Spleen (tissue), 7 donors: Measurements from ENCODE around the gene HDAC4.

ENCODE experiments used
- POLR2AphosphoS5 ChIP-seq, 3 donors: sonication (generic); formaldehyde crosslinking; IDR thresholded peaks; one replicate each; pipeline ENCODE4 v1.5.1; 2017; ENCODE audit warnings: antibody characterized with exemption in 3 of 3
- TF ChIP-seq, protein P1 (sequence below), 11 experiments: fragments of 200-600 bp in 7 of 11; fragments of 450-650 bp in 4 of 11; sonication (generic) in 4 of 11; IDR thresholded peaks in 8 of 11; conservative IDR thresholded peaks in 3 of 11; 1 replicate in 7 of 11; 2 replicates in 4 of 11; pipeline versions ENCODE4 v1.4.0 to v1.8.0; 2016 to 2021; ENCODE audit warnings: antibody characterized with exemption in 11 of 11, inconsistent platforms in 4 of 11, mild to moderate bottlenecking in 1 of 11
- donor health status: DM: no; HTN: no; CAD: no; lungs with moderate emphysema.
- donor health status: DM: no; HTN: no; CAD: no.
- donor health status: DM: no; HTN: no; CAD: no.

DNA sequence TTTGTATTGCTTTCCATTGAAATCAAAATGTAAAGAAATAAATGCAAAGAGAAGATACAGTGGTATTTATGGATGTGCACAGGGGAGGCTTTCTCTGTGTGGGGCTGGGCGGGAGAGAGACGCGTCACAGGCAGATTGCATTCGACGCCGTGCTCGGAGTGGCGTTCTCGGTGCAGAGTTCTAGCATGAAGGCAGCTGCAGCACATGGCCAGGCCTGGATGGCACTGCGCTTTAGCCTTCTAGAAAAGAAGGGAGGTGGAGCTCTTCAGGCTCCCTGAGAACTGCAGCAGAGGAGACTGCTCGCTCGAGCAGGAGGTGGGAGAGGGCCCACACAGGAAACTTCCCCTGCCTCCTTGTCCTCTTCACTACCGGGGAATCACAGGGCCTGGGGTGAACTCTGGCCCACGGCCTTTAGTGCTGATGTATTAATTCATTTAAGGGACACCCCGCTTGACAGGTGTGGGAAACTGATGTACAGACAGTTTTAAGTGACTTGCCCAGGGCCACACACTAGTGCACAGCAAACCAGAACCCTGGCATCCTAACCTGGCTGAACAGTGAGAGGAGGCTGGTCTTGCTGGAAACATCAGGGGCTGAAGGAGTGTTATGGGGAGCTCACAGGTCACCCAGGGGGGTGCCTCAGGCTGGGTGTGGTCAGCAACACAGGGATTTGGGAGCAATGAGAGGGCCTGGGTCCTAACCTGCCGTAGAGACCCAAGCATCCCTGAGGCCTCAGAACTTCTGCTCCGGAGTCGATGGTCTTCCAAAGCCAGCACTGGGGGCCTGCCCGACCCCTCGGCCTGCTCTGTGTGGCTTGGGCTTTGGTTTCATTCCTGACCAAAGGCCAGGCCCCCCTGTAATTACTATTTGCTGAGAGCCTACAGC is 199.9 kb downstream of the HDAC4 start:
- no peak for TF ChIP-seq POLR2AphosphoS5 (IDR thresholded peaks at IDR 0.05)
- TF ChIP-seq, protein P1, sequence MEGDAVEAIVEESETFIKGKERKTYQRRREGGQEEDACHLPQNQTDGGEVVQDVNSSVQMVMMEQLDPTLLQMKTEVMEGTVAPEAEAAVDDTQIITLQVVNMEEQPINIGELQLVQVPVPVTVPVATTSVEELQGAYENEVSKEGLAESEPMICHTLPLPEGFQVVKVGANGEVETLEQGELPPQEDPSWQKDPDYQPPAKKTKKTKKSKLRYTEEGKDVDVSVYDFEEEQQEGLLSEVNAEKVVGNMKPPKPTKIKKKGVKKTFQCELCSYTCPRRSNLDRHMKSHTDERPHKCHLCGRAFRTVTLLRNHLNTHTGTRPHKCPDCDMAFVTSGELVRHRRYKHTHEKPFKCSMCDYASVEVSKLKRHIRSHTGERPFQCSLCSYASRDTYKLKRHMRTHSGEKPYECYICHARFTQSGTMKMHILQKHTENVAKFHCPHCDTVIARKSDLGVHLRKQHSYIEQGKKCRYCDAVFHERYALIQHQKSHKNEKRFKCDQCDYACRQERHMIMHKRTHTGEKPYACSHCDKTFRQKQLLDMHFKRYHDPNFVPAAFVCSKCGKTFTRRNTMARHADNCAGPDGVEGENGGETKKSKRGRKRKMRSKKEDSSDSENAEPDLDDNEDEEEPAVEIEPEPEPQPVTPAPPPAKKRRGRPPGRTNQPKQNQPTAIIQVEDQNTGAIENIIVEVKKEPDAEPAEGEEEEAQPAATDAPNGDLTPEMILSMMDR (IDR thresholded peaks at IDR 0.05 in 8 of 11, conservative IDR thresholded peaks at IDR 0.05 in 3 of 11), result no peak
